SK-N-SH (cell line): ENCODE results near the gene AXIN1. TPM values are rescaled to one million over a fixed set of nuclear protein-coding genes. Genes with fewer than 3 reads are reported as not detected.
A peak's percentile ranks its signal among the peaks of the same experiment; 100 is the strongest.

ENCODE experiments used
- CTCF ChIA-PET: fragments of 300-600, 350-600 bp; formaldehyde crosslinking; extraction: SDS; loops from one replicate; lab custom pipeline; 2021; lab: Yijun Ruan, JAX
- POLR2A ChIA-PET: fragments of 350-600 bp; sonication (Branson Sonifier 250); formaldehyde crosslinking; extraction: SDS; loops from one replicate; lab custom pipeline; 2020; ENCODE audit warnings: antibody characterized with exemption, inconsistent platforms; lab: Yijun Ruan, JAX
- DNase-seq: peaks from one replicate; pipeline ENCODE4 v3.0.0; 2012
- H2AFZ ChIP-seq: fragments of 200-600 bp; sonication (generic); 2 replicates; pipeline ENCODE4 v1.8.1; 2016; ENCODE audit warnings: antibody characterized with exemption, mild to moderate bottlenecking, low read depth
- H3F3A ChIP-seq: fragments of 200-600 bp; sonication (generic); replicated peaks from 2 replicates; pipeline ENCODE3; 2016; ENCODE audit warnings: antibody characterized with exemption, mild to moderate bottlenecking; ENCODE audit not compliant: insufficient read depth
- H3K27ac ChIP-seq, 2 experiments: fragments of 200-500 bp in 1 of 2; fragments of 200-600 bp in 1 of 2; sonication (Bioruptor generic) in 1 of 2; sonication (generic), shearing (Covaris generic) in 1 of 2; 2 replicates each; pipeline versions ENCODE4 v1.5.1 to v1.6.1; 2014 to 2016; ENCODE audit warnings: low read depth in 2 of 2, inconsistent platforms in 1 of 2, low read length in 1 of 2, mild to moderate bottlenecking in 1 of 2, mixed read lengths in 1 of 2
- H3K27me3 ChIP-seq: fragments of 200-600 bp; sonication (generic), shearing (Covaris generic); 2 replicates; pipeline ENCODE4 v1.6.1; 2016; ENCODE audit warnings: mixed run types; ENCODE audit not compliant: insufficient read depth
- H3K36me3 ChIP-seq, 2 experiments: fragments of 200-500 bp in 1 of 2; fragments of 200-600 bp in 1 of 2; sonication (Bioruptor generic) in 1 of 2; sonication (generic) in 1 of 2; replicated peaks in 1 of 2; 2 replicates each; pipeline versions ENCODE3 to v1.5.1; 2014 to 2016; ENCODE audit warnings: low read length in 1 of 2, mild to moderate bottlenecking in 1 of 2; ENCODE audit not compliant: insufficient read depth in 2 of 2, control insufficient read depth in 1 of 2
- H3K4me1 ChIP-seq, 2 experiments: fragments of 200-500 bp in 1 of 2; fragments of 200-600 bp in 1 of 2; sonication (Bioruptor generic) in 1 of 2; sonication (generic), shearing (Covaris generic) in 1 of 2; 2 replicates each; pipeline versions ENCODE4 v1.5.1 to v1.6.1; 2014 to 2016; ENCODE audit warnings: low read depth in 1 of 2, low read length in 1 of 2, mixed run types in 1 of 2; ENCODE audit not compliant: insufficient read depth in 2 of 2, control insufficient read depth in 1 of 2
- H3K4me2 ChIP-seq: fragments of 200-600 bp; sonication (generic), shearing (Covaris generic); 2 replicates; pipeline ENCODE4 v1.6.1; 2017; ENCODE audit warnings: mixed run types
- H3K4me3 ChIP-seq, 2 experiments: fragments of 200-500 bp in 1 of 2; fragments of 200-600 bp in 1 of 2; sonication (Bioruptor generic) in 1 of 2; sonication (generic), shearing (Covaris generic) in 1 of 2; 2 replicates each; pipeline versions ENCODE4 v1.5.1 to v1.8.1; 2014 to 2016; ENCODE audit warnings: low read depth in 2 of 2, inconsistent platforms in 1 of 2, low read length in 1 of 2, mild to moderate bottlenecking in 1 of 2, mixed read lengths in 1 of 2, moderate library complexity in 1 of 2
- H3K79me2 ChIP-seq: fragments of 200-600 bp; sonication (generic); 2 replicates; pipeline ENCODE4 v1.8.1; 2017; ENCODE audit warnings: mild to moderate bottlenecking; ENCODE audit not compliant: insufficient read depth
- H3K9ac ChIP-seq: fragments of 200-600 bp; sonication (generic); 2 replicates; pipeline ENCODE4 v1.6.1; 2017; ENCODE audit warnings: mixed run types
- H3K9me2 ChIP-seq: fragments of 200-600 bp; sonication (generic); 2 replicates; pipeline ENCODE4 v1.6.1; 2017; ENCODE audit warnings: mixed run types
- H3K9me3 ChIP-seq: fragments of 200-600 bp; sonication (generic); 2 replicates; pipeline ENCODE4 v1.6.1; 2017; ENCODE audit warnings: mixed run types, mild to moderate bottlenecking, moderate library complexity
- H4K20me1 ChIP-seq: fragments of 200-600 bp; sonication (generic); 2 replicates; pipeline ENCODE4 v1.6.1; 2017; ENCODE audit warnings: mild to moderate bottlenecking, mixed run types; ENCODE audit not compliant: insufficient read depth
- CTCF ChIP-seq: fragments of 200-600 bp; sonication (generic); IDR thresholded peaks from 2 replicates; pipeline ENCODE4 v1.6.1; 2017; ENCODE audit warnings: antibody characterized with exemption, mild to moderate bottlenecking, moderate library complexity
- MAX ChIP-seq: IDR thresholded peaks from 2 replicates; pipeline ENCODE4 v1.4.0; 2012; ENCODE audit warnings: low read depth
- POLR2AphosphoS5 ChIP-seq: IDR thresholded peaks from 2 replicates; pipeline ENCODE4 v1.6.1; 2012; ENCODE audit warnings: low read depth, low read length
- RAD21 ChIP-seq: IDR thresholded peaks from 2 replicates; pipeline ENCODE4 v1.6.1; 2012; ENCODE audit warnings: mild to moderate bottlenecking, low read length
- REST ChIP-seq: IDR thresholded peaks from 2 replicates; pipeline ENCODE4 v1.6.1; 2012; ENCODE audit warnings: mild to moderate bottlenecking, low read depth, low read length, moderate library complexity
- SMC3 ChIP-seq: IDR thresholded peaks from 2 replicates; pipeline ENCODE4 v1.6.1; 2012; ENCODE audit warnings: low read depth, low read length, improper control_type of control experiment
- WGBS: methylation state at CpG from one replicate; pipeline ENCODE4 v1.1.6; 2017; ENCODE audit warnings: low lambda C conversion rate; 5-methylcytosine and 5-hydroxymethylcytosine counted together
- polyA plus RNA-seq, 3 experiments: library from polyadenylated mRNA; depleted of rRNA; stranded (reverse); fragments of >200 nt; gene quantifications; 2 replicates each; pipeline ENCODE4 v1.2.3, GENCODE V29; 2012

AXIN1 gene
- polyA plus RNA-seq (2012; rRNA removed): 12.5 and 19.9 TPM in 2 replicates
- 14.9 and 21.4 TPM in 2 replicates for polyA plus RNA-seq (2012; cell fraction: cytosol; rRNA removed)
- polyA plus RNA-seq (2012; cell fraction: nucleus; rRNA removed): 26.8 and 32.0 TPM in 2 replicates

- Histone ChIP-seq H3K4me1 (peaks cover 0 to 4% of the 10 kb centered on the region in 2 experiments; a peak in 2 of 4 replicates), H3K4me3 (peak within 1 kb of the TSS; percentile 61 to 92), H4K20me1 (peaks cover 31% of the 10 kb centered on the region), H3K9ac (peak within 1 kb of the TSS; percentile 69), H3K36me3 (peaks cover 4 to 7% of the 10 kb centered on the region in 2 experiments), H2AFZ (0 out of 2 replicates have a peak within 1 kb of the TSS, but pooled peaks have one; percentile 41), H3K79me2 (peaks cover 41% of the 10 kb centered on the region), H3K4me2 (peak within 1 kb of the TSS; percentile 87), H3K27me3 (no peaks in the 10 kb centered on the region), H3K27ac (peak within 1 kb of the TSS in 1 of 2 experiments; percentile 41; a peak in 2 of 4 replicates), H3F3A (no peaks in the 10 kb centered on the region), H3K9me2 (no peaks in the 10 kb centered on the region), H3K9me3 (no peaks in the 10 kb centered on the region)
- TF ChIP-seq SMC3 (peak; percentile 18; the same call in 1 of the 2 replicates), CTCF (peak; percentile 38; the same call in 1 of the 2 replicates), REST (no peak), MAX (0 out of 2 replicates have a peak, but pooled peaks have one; percentile 34), POLR2AphosphoS5 (peak; percentile 37; the same call in 1 of the 2 replicates), RAD21 (peak; percentile 60)
- CTCF ChIA-PET: interaction anchor here (0.6 to 4.4 kb wide), 15 partner anchors 9 to 287 kb away, joined by 3 to 22 read pairs (median 5); partner anchors contain the start of genes FAM234A and HBQ1
- POLR2A ChIA-PET: interaction anchor here (1.6 kb wide), 1 partner anchor 9 kb away, joined by 3 read pairs; no protein-coding TSS in a partner anchor
- DNase-seq: peak; percentile 97
- WGBS: 2% methylated on average over 63 of the region's 113 CpGs
These were observed at the start of gene AXIN1 for GRCh38 chr16:352547-353403. Gene AXIN1, minus strand, starts transcription at chr16:352723. Its CDS starts 5,698 bp downstream, at chr16:347025.
